HG03039 (cell line): Measurements from ENCODE around the gene AXL.
"Not testable (repeated sequence)": the region's sequence is repeated elsewhere in the genome, so short reads cannot be mapped to it uniquely, and the experiment has no call there.

Source experiments
- ATAC-seq: cut with Tn5 transposase; IDR thresholded peaks from one replicate; pipeline ENCODE4 v1.9.1; 2021; ENCODE audit warnings: mild to moderate bottlenecking, moderate library complexity; ENCODE audit not compliant: unreplicated experiment

The AXL gene

GRCh38 chr19:41218615-41219507 is at the start of gene AXL:
TSS of gene AXL (plus strand) at chr19:41219223. CDS start at chr19:41219393, 170 bp downstream.
- ATAC-seq = no peak

DNA sequence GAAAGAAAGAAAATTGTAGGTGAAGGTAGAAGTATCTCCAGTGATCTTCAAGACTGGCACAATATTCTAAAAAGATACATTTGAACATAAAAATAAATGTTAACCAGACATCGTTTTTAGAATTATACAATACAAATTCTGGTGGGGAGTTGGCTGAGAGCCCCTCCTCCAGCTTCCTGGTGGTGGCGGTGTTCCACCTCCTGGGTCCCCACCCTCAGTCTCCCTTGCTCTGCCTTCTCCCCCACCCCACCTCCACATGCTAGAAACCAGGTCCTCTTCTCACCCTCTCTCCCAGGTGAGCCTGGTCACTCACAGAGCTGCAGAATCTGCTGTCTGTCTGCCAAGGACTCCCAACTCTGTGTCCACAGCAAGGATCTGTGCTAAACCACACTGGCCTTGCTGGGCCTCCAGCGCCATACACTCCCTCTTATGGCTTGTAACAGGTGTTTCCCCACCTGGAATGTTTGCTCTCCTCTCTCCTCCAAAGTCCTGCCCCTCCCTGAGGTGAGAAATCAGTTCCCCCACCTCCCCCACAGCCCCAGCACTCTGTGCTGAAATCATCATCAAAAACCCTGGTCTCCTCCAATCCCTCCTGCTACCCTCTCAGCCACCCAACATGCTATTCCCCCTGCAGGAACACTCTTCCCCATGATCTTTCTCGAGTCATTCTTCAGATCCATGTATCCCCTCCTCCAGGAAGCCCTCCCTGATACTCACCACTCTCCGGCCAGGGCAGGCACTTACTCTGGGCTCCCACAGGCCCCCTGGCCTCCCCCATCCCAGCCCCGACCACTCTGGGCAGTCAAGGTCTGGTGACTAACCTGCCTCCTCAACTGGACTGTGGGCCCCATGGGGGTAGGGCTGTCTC is 46.5 kb upstream of the AXL start:
- no peak for ATAC-seq

GRCh38 chr19:41174297-41174928 is 44.6 kb upstream of the AXL start:
- no peak for ATAC-seq

DNA sequence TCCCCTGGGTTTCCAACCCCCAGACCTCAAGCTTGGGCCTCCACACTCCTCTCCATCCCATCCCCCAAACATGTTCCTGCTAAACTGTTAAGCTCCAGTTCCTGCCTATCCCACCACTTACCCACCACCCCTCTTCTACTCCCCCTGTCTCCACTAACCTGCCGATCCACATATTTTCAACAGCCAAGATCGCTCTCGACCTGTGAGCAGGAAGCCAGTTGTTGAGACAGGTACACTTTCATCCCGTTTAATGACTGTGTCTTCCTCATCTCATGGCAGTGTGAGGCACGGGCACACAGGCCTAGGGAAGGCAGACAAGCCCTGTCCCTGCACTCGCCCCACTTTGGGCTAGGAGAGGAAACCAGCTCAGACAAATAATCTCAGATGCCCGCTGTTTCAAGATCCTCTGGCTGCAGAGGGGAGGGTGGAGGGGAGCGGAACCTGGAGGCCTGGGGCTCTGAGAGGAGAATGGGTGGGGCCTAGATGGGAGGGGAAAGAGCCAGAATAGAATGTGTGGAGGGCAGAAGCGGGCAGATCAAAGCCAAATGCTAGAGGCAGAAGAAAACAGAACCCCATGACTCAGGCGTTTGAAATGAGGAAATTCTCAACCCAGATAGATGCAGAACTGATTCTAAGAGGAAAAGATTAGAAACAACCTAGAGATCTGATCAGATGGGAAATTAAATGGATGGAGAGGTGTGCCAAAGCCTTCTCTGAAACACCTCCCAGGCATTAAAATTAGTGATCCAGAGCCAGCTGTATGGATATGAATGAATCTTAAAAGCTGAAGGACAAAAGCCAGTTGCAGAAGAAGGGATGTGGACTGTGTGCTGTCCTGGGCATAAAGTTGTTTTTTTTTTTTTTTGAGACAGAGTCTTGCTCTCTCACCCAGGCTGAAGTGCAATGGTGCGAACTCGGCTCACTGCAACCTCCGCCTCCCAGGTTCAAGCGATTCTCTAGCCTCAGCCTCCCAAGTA is 42.9 kb upstream of the AXL start:
- no peak for ATAC-seq

- ATAC-seq = not testable (repeated sequence)
These were observed 38.9 kb upstream of the AXL start for GRCh38 chr19:41180173-41180572.

- no peak for ATAC-seq
These were observed 31.8 kb upstream of the AXL start for GRCh38 chr19:41186971-41187883.

GRCh38 chr19:41187884-41188279 is 31.1 kb upstream of the AXL start:
- no peak for ATAC-seq

GRCh38 chr19:41189425-41190065 is 29.5 kb upstream of the AXL start:
- no peak for ATAC-seq

- no peak for ATAC-seq
These were observed 26.2 kb upstream of the AXL start, which contains the start of gene CYP2S1 for GRCh38 chr19:41192574-41193429. TSS of gene CYP2S1 (plus strand) at chr19:41193219. CDS start at chr19:41193265, 46 bp downstream.

GRCh38 chr19:41193430-41194156 is 25.4 kb upstream of the AXL start:
- no peak for ATAC-seq

DNA sequence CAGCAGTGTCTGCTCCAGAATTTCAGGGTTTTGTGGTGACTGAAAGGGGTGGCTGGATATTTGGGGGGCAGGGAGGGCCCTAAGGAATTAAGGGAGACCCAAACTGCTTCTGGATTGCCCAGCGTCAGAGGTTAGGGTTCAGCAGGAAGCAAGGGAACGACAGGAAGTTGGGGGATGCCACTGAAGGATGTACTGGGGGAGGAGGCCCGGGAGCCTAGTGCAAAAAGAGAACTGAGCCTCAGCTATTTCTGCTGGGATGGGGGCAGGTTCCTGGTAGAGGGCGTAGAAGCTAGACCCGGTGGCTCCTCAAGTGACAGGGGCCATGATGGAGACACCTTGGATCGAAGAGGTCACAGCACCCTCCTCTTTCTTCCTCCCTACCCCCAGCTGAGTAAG is 24.9 kb upstream of the AXL start:
- ATAC-seq = no peak

DNA sequence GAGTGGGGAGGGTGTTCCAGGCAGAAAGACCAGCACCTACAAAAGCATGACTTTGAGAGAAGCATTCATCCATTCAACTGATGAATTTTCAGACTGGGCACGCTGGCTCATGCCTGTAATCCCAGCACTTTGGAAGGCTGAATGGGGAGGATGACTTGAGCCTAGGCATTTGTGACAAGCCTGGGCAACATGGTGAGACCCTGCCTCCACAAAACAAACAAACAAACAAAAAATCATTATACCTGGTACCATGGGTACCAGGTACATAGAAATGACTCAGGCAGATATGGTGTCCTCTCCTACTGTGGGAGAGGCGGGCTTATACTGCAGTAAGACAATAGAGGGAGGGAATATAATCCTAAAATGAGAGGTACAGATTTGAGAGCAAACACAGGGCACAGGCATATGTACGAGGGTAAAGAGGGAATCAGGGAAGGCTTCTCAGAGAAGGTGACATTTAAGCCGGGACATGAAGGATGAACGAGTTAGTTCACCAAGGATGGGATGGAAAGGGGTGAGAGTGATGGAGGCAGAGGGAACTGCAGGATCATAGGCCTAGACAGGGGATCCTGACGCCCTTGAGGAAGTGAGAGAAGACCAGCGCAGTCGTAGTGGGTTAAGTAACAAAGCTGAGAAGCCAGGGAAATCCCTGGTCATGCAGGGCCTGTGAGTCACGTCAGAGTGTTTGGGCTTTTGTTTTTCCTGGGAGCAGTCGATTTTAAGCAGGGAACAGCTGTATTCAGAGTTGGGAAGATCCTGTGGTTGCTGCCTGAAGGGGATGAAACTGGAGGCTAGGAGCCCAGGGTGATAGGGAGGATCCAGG is 23.1 kb upstream of the AXL start:
- ATAC-seq = no peak

DNA sequence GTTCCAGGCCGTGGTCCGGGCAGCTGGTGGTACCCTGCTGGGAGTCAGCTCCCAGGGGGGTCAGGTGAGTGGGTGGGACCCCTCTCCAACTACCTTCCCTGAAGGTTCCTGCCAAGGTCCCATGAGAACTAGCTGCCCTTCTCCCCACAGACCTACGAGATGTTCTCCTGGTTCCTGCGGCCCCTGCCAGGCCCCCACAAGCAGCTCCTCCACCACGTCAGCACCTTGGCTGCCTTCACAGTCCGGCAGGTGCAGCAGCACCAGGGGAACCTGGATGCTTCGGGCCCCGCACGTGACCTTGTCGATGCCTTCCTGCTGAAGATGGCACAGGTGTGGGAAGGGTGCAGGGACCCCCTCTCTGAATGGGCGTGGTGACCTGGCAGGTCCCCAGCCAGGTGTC is 20.5 kb upstream of the AXL start:
- no peak for ATAC-seq

DNA sequence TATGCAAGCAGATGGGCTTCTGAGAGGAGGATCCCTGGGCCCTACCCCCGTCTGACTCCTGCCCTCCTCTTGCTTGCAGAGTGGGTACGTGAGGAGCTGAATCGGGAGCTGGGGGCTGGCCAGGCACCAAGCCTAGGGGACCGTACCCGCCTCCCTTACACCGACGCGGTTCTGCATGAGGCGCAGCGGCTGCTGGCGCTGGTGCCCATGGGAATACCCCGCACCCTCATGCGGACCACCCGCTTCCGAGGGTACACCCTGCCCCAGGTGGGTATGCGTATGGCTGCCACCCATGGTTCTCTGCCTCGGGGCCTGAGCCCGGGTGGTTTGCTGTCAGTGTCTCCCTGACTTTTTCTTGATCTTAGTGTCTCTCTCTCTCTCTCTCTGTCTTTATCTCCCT is 15.7 kb upstream of the AXL start:
- ATAC-seq = no peak

- ATAC-seq = not testable (repeated sequence)
These were observed 14.7 kb upstream of the AXL start for GRCh38 chr19:41204338-41204737.

GRCh38 chr19:41205995-41206394 is 13.0 kb upstream of the AXL start:
- no peak for ATAC-seq
